OCI-LY1 (cell line): Measurements from ENCODE around the gene GDF9.

Experiments used
- CTCF ChIP-seq: fragments of 200-600 bp; sonication (generic), shearing (Covaris generic); IDR thresholded peaks from 2 replicates; pipeline ENCODE4 v1.5.1; 2017; ENCODE audit warnings: mild to moderate bottlenecking, antibody characterized with exemption, low read length, moderate library complexity, mixed read lengths
- EZH2 ChIP-seq: fragments of 200-600 bp; sonication (generic), shearing (Covaris generic); IDR thresholded peaks from 2 replicates; pipeline ENCODE4 v1.8.0; 2017; ENCODE audit warnings: borderline replicate concordance, mixed run types, mild to moderate bottlenecking, antibody characterized with exemption, low read length, moderate library complexity, mixed read lengths

DNA sequence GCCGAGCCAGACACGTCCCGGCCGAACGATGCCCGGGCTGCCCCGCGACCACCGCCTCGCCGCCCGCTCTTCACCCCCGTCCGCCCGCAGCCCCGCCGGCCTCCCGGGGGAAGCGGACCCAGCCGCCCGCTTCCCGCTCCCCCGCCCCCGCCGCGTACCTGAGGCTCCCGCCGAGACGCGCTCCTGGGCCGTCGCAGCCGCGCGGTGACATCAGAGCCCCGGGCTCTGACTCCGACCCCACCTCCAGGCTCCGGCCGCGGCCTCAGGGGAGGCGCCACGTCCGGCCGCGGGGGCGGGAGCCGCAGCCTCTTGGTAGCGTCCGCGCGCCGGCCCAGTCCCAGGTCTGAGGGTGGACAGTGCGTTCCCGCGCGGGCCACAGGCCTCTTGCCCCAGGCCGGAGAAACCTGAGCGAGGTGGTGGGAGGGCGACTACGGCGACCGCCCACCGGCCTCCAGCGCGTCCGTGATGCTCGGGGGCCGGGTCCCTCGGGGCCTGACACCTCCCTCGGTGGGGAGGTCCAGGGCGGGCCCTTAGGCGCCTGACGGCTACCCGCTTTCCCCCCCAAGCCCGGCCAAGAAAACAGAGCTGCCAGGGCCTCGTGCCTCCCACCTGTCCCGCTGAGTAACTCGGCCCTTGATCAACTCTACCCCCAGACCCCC, 35.7 kb downstream of the GDF9 start, which contains the start of gene SHROOM1:
- TF ChIP-seq CTCF = no peak
- no peak for TF ChIP-seq EZH2
